Common myeloid progenitor, CD34-positive (primary cell): ENCODE results near the gene DNAJC10.

ENCODE experiments used
- CTCF ChIA-PET: fragments of 350-600 bp; sonication (Branson Sonifier 250); formaldehyde crosslinking; loops from one replicate; lab custom pipeline; 2021; ENCODE audit warnings: antibody characterized with exemption; lab: Charles Lee
- POLR2A ChIA-PET: fragments of 350-600 bp; sonication (Branson Sonifier 250); formaldehyde crosslinking; loops from one replicate; lab custom pipeline; 2021; ENCODE audit warnings: antibody characterized with exemption; lab: Charles Lee
- DNase-seq, 3 donors: peaks; one replicate each; pipeline versions ENCODE4 v3.0.0 to v3.0.0-alpha.2; 2013
- H3K27ac ChIP-seq, 2 experiments: 1 replicate in 1 of 2; 2 replicates in 1 of 2; pipeline ENCODE4 v1.7.0; 2013; ENCODE audit warnings: inconsistent platforms in 2 of 2, low read length in 2 of 2, mild to moderate bottlenecking in 2 of 2, low read depth in 1 of 2, moderate library complexity in 1 of 2; ENCODE audit not compliant: severe bottlenecking in 2 of 2, insufficient read depth in 1 of 2, poor library complexity in 1 of 2
- H3K27me3 ChIP-seq, 5 experiments: replicated peaks in 2 of 5; 1 replicate in 3 of 5; 2 replicates in 2 of 5; pipeline versions ENCODE4 v1.6.1 to v1.7.0; 2013; ENCODE audit warnings: low read length in 4 of 5, mild to moderate bottlenecking in 2 of 5, moderate library complexity in 2 of 5, inconsistent platforms in 1 of 5; ENCODE audit not compliant: insufficient read depth in 5 of 5, control insufficient read depth in 4 of 5
- H3K36me3 ChIP-seq, 4 experiments: 1 replicate in 2 of 4; 2 replicates in 2 of 4; pipeline versions ENCODE4 v1.6.1 to v1.7.0; 2013; ENCODE audit warnings: low read length in 3 of 4, control low read depth in 1 of 4, mild to moderate bottlenecking in 1 of 4; ENCODE audit not compliant: control insufficient read depth in 4 of 4, insufficient read depth in 4 of 4
- H3K4me1 ChIP-seq, 4 experiments: 1 replicate in 3 of 4; 2 replicates in 1 of 4; pipeline versions ENCODE4 v1.6.1 to v1.7.1; 2013; ENCODE audit warnings: low read length in 3 of 4, mild to moderate bottlenecking in 3 of 4, control low read depth in 1 of 4, inconsistent platforms in 1 of 4, moderate library complexity in 1 of 4; ENCODE audit not compliant: control insufficient read depth in 4 of 4, insufficient read depth in 4 of 4; ENCODE audit errors: control extremely low read depth in 1 of 4
- H3K4me3 ChIP-seq, 7 experiments: 1 replicate in 4 of 7; 2 replicates in 3 of 7; pipeline versions ENCODE4 v1.5.1 to v1.7.0; 2013; ENCODE audit warnings: mild to moderate bottlenecking in 7 of 7, low read length in 6 of 7, moderate library complexity in 6 of 7, inconsistent platforms in 2 of 7, low read depth in 2 of 7, control low read depth in 1 of 7; ENCODE audit not compliant: insufficient read depth in 4 of 7, control insufficient read depth in 1 of 7; ENCODE audit errors: extremely low read depth in 1 of 7
- H3K9me3 ChIP-seq, 5 experiments: 1 replicate in 4 of 5; 2 replicates in 1 of 5; pipeline versions ENCODE4 v1.6.1 to v1.7.1; 2013; ENCODE audit warnings: low read length in 4 of 5, mild to moderate bottlenecking in 2 of 5, inconsistent platforms in 1 of 5, low read depth in 1 of 5, moderate library complexity in 1 of 5; ENCODE audit not compliant: control insufficient read depth in 4 of 5, insufficient read depth in 2 of 5; ENCODE audit errors: control extremely low read depth in 1 of 5
- WGBS: methylation state at CpG from one replicate; pipeline ENCODE4 v1.1.5; 2013; ENCODE audit not compliant: insufficient coverage; 5-methylcytosine and 5-hydroxymethylcytosine counted together

The DNAJC10 gene

GRCh38 chr2:182818501-182818900 is 102.4 kb downstream of the DNAJC10 start:
- Histone ChIP-seq H3K36me3 (no peaks in the 10 kb centered on the region), H3K9me3 (no peaks in the 10 kb centered on the region), H3K27me3 (peaks cover 0 to 3% (median 0%) of the 10 kb centered on the region in 5 experiments), H3K4me3 (no peak overlapping the region), H3K4me1 (no peaks in the 10 kb centered on the region), H3K27ac (no peak overlapping the region)
- no CpG with 5 or more reads among the region's 3 CpGs for WGBS
- ChIA-PET POLR2A (no interaction called here), CTCF (interaction anchor here (1.4 to 1.5 kb wide), 2 partner anchors 10 to 35 kb away, joined by 3 to 5 read pairs; no protein-coding TSS in a partner anchor)
- no peak for DNase-seq

GRCh38 chr2:182818925-182819324 is 102.9 kb downstream of the DNAJC10 start:
- Histone ChIP-seq H3K27me3 (peaks cover 0 to 3% (median 0%) of the 10 kb centered on the region in 5 experiments), H3K4me3 (no peak overlapping the region), H3K27ac (no peak overlapping the region), H3K36me3 (no peaks in the 10 kb centered on the region), H3K4me1 (no peaks in the 10 kb centered on the region), H3K9me3 (no peaks in the 10 kb centered on the region)
- ChIA-PET POLR2A (no interaction called here), CTCF (interaction anchor here (1.4 to 1.5 kb wide), 2 partner anchors 10 to 34 kb away, joined by 3 to 5 read pairs; no protein-coding TSS in a partner anchor)
- WGBS, result 100% methylated on average over 3 of the region's 4 CpGs
- no peak for DNase-seq

- CTCF ChIA-PET, result interaction anchor here (1.5 kb wide), 1 partner anchor 9 kb away, joined by 5 read pairs; no protein-coding TSS in a partner anchor
- POLR2A ChIA-PET, result no interaction called here
- WGBS, result 100% methylated on average over 2 of the region's 4 CpGs
Measured at GRCh38 chr2:182819412-182819811, 103.4 kb downstream of the DNAJC10 start.

GRCh38 chr2:182821182-182821581 is 105.1 kb downstream of the DNAJC10 start:
- no peaks in the 10 kb centered on the region for H3K36me3 ChIP-seq
- no peaks in the 10 kb centered on the region for H3K4me1 ChIP-seq
- ChIA-PET CTCF (no interaction called here), POLR2A (no interaction called here)
- no peak overlapping the region for H3K4me3 ChIP-seq
- H3K27ac ChIP-seq, result no peak overlapping the region
- H3K27me3 ChIP-seq, result no peaks in the 10 kb centered on the region
- no CpG with 5 or more reads among the region's 2 CpGs for WGBS
- no peak for DNase-seq
- H3K9me3 ChIP-seq, result no peaks in the 10 kb centered on the region

More at GRCh38 chr2:182819412-182819811, 103.4 kb downstream of the DNAJC10 start:
- no peaks in the 10 kb centered on the region for H3K36me3 ChIP-seq
- no peaks in the 10 kb centered on the region for H3K4me1 ChIP-seq
- no peaks in the 10 kb centered on the region for H3K9me3 ChIP-seq
- peaks cover 0 to 1% (median 0%) of the 10 kb centered on the region in 5 experiments for H3K27me3 ChIP-seq
- DNase-seq, result no peak
- no peak overlapping the region for H3K27ac ChIP-seq
- H3K4me3 ChIP-seq, result no peak overlapping the region

- DNase-seq, result no peak
- H3K27me3 ChIP-seq, result no peaks in the 10 kb centered on the region
- ChIA-PET CTCF (interaction anchor here (1.6 kb wide), 1 partner anchor 15 kb away, joined by 4 read pairs; no protein-coding TSS in a partner anchor), POLR2A (no interaction called here)
- no peaks in the 10 kb centered on the region for H3K9me3 ChIP-seq
- no peak overlapping the region for H3K4me3 ChIP-seq
- WGBS, result no CpG with 5 or more reads among the region's 2 CpGs
- H3K27ac ChIP-seq, result no peak overlapping the region
- H3K36me3 ChIP-seq, result no peaks in the 10 kb centered on the region
- H3K4me1 ChIP-seq, result no peaks in the 10 kb centered on the region
Measured at GRCh38 chr2:182822733-182823132, 106.7 kb downstream of the DNAJC10 start.

GRCh38 chr2:182824056-182824766 is 108.2 kb downstream of the DNAJC10 start:
- Histone ChIP-seq H3K27me3 (no peaks in the 10 kb centered on the region), H3K4me3 (no peak overlapping the region), H3K36me3 (no peaks in the 10 kb centered on the region), H3K9me3 (no peaks in the 10 kb centered on the region), H3K27ac (no peak overlapping the region), H3K4me1 (no peaks in the 10 kb centered on the region)
- ChIA-PET POLR2A (no interaction called here), CTCF (interaction anchor here (1.0 to 1.6 kb wide), 3 partner anchors 14 to 158 kb away, joined by 3 to 4 read pairs (median 3); no protein-coding TSS in a partner anchor)
- DNase-seq, result no peak
- 96% methylated on average over 3 of the region's 5 CpGs for WGBS

GRCh38 chr2:182824767-182825158 is 108.7 kb downstream of the DNAJC10 start:
- Histone ChIP-seq H3K4me1 (no peaks in the 10 kb centered on the region), H3K9me3 (peaks cover 0 to 1% (median 0%) of the 10 kb centered on the region in 5 experiments), H3K27me3 (no peaks in the 10 kb centered on the region), H3K36me3 (no peaks in the 10 kb centered on the region), H3K4me3 (no peak overlapping the region), H3K27ac (no peak overlapping the region)
- CTCF ChIA-PET, result interaction anchor here (1.0 to 1.2 kb wide), 2 partner anchors 17 to 158 kb away, joined by 3 read pairs; no protein-coding TSS in a partner anchor
- no peak for DNase-seq
- POLR2A ChIA-PET, result no interaction called here
- 94% methylated on average over 6 of the region's 6 CpGs for WGBS
